Superior temporal gyrus (tissue), 1 donor: Measurements from ENCODE around the gene P2RX6.

Experiments used
- DNase-seq: peaks from one replicate; pipeline ENCODE4 v3.0.0-alpha.2; 2016; ENCODE audit errors: extremely low spot score

P2RX6 gene

DNA sequence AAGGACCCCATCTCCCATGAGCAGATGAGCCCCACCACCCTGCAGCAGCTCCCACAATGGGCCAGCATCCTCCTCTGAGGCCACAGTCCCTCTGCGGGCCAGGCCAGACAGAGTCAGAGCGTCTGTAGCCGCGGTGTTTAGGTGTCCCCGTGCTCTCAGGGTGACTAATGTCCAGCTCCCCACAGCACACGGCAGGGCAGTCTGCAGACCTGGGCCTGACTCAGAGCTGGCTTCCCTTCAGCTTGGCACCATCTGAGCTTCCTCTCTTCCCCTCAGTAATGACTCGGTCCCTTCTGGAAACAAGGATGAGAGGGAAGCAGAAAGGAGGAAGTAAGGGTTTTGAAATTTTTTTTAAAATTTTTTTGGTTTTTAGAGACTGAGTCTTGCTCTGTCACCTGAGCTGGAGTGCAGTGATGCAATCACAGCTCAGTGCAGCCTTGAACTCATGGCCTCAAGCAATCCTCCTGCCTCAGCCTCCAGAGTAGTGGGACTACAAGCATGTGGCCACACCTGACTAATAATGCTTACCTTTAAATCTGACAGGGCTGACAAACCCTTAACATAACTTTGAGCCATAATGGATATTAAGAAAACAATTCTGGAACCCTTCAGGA is 59.2 kb downstream of the P2RX6 start:
- DNase-seq: no peak

DNA sequence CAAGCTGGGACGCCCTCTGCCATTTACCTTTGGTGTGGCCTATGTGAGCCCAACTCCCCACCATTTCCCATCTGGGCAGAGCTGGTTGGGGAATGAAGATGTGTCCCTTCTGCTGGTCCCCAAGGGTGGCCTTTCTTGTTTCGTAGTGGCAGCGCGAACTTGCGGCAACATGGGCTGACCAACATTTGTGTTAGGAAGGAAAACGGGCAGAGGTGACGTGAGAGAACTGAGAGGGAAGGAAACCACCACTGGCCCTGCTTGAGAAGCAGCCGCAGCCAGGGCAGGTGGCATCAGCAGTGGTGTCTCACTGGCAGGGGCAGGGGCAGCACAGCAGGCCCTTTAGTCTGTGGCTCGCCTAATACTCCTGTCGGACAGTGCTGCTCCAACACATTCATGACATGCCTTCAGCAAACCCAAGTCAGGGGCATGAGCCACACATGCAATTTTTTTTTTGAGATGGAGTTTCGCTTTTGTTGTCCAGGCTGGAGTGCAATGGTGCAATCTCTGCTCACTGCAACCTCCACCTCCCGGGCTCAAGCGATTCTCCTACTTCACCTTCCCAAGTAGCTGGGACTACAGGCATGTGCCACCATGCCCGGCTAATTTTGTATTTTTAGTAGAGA is 60.7 kb downstream of the P2RX6 start:
- no peak for DNase-seq

DNA sequence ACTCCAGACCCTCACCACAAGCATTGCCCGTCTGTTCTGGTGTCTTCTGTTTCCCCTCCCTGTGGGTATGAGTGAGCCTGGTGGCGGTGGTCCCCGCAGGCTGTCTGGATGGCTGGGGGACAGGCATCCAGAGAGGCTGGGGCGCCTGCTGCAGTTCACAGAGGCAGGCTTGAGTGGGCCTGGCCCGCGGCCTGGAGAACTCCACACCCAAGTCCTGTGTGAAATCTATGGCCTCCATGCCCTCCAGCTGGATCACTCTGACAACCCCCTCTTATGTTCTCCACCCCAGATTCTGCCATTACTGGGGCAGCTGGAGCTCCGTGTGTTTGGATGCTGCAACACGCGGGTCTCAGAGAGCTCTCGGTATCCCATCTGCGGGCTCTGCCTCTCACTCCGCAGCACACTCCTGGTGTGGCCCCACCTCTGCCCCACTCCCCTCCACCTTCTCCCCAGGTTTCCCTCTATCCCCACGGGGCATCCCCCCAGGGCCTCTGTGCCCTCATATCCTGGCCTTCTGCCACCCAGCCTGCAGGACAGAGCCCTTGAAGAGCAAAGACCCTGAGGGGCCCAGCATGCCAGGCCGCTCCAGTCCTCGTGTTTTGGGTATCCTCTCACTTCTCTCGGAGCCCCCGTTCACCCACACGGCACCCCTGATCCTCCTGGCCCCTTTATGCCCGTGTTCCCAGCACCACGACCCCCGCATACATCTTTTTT is 62.1 kb downstream of the P2RX6 start:
- DNase-seq: no peak
